HUES64 (cell line): ENCODE data around the gene DFFB.

Experiments used
- H3K27ac ChIP-seq: 2 replicates; pipeline ENCODE4 v1.7.0; 2013; ENCODE audit warnings: low read depth, low read length, inconsistent platforms
- H3K27me3 ChIP-seq: 2 replicates; pipeline ENCODE4 v1.6.1; 2013; ENCODE audit warnings: mild to moderate bottlenecking, low read length; ENCODE audit not compliant: insufficient read depth
- H3K36me3 ChIP-seq: 2 replicates; pipeline ENCODE4 v1.6.1; 2013; ENCODE audit warnings: mild to moderate bottlenecking, low read length; ENCODE audit not compliant: insufficient read depth
- H3K4me1 ChIP-seq: 2 replicates; pipeline ENCODE4 v1.6.1; 2013; ENCODE audit warnings: mild to moderate bottlenecking, low read length, moderate library complexity; ENCODE audit not compliant: insufficient read depth
- H3K4me3 ChIP-seq: 2 replicates; pipeline ENCODE4 v1.5.1; 2013; ENCODE audit warnings: mild to moderate bottlenecking, low read length, moderate library complexity
- H3K9ac ChIP-seq: 2 replicates; pipeline ENCODE4 v1.6.1; 2013; ENCODE audit warnings: mild to moderate bottlenecking, low read depth, low read length
- H3K9me3 ChIP-seq: 2 replicates; pipeline ENCODE4 v1.6.1; 2013; ENCODE audit warnings: low read depth, low read length; ENCODE audit not compliant: insufficient read depth
- WGBS: fragments of 150-250, 120-280 bp; methylation state at CpG from one replicate; pipeline ENCODE4 v1.1.7; 2013; ENCODE audit warnings: missing lambda C conversion rate; 5-methylcytosine and 5-hydroxymethylcytosine counted together

DFFB gene

DNA sequence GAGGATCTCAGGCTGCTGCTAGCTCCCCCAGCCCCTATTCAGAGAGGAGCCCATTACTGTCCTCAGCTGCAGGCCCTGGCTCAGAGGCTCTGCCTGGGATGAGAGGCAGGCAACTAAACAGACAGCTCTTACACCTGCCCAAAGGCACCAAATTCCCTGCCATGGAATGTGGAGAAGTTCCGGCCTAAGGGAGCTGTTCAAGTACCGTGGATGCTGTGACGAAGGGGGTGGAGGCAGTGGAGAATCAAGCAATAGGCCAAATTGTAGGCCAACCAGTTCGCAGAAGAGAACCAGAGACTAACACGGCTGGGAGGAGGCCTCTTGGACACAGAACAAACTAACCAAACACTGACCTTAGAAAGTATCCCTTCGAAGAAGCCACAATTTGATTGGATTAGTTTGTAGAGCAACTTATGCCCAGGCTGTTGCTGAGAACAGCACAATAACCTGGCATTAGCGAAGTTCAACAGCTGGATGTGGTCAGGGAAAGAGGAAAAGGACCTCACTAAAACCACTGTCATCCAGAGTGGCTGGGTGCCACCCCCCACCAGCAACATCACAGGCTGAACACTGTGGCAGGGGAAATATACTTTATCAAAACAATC, 39.2 kb downstream of the DFFB start:
- H3K27ac ChIP-seq, result no peak overlapping the region
- 94% methylated on average over 7 of the region's 7 CpGs for WGBS
- no peaks in the 10 kb centered on the region for H3K9me3 ChIP-seq
- H3K4me1 ChIP-seq, result no peaks in the 10 kb centered on the region; the same call in 1 of the 2 replicates
- H3K9ac ChIP-seq, result no peak overlapping the region
- peaks cover 25% of the 10 kb centered on the region for H3K36me3 ChIP-seq
- H3K27me3 ChIP-seq, result no peaks in the 10 kb centered on the region
- H3K4me3 ChIP-seq, result no peak overlapping the region

DNA sequence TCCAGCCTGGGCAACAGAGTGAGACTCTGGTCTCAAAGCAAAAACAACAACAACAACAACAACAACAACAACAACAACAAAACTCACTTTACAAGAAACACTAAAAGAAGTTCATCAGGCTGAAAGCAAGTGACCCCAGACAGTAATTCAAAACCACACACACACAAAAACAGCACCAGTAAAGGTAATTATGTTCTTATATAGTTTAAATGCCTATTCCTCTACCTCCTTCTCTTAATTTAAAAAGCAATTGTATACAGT, 41.1 kb downstream of the DFFB start:
- no peak overlapping the region for H3K9ac ChIP-seq
- H3K27ac ChIP-seq, result no peak overlapping the region
- H3K9me3 ChIP-seq, result no peaks in the 10 kb centered on the region
- H3K27me3 ChIP-seq, result no peaks in the 10 kb centered on the region
- H3K4me1 ChIP-seq, result peaks cover 2% of the 10 kb centered on the region
- H3K36me3 ChIP-seq, result peaks cover 16% of the 10 kb centered on the region
- peak overlapping the region; percentile 99 for H3K4me3 ChIP-seq

DNA sequence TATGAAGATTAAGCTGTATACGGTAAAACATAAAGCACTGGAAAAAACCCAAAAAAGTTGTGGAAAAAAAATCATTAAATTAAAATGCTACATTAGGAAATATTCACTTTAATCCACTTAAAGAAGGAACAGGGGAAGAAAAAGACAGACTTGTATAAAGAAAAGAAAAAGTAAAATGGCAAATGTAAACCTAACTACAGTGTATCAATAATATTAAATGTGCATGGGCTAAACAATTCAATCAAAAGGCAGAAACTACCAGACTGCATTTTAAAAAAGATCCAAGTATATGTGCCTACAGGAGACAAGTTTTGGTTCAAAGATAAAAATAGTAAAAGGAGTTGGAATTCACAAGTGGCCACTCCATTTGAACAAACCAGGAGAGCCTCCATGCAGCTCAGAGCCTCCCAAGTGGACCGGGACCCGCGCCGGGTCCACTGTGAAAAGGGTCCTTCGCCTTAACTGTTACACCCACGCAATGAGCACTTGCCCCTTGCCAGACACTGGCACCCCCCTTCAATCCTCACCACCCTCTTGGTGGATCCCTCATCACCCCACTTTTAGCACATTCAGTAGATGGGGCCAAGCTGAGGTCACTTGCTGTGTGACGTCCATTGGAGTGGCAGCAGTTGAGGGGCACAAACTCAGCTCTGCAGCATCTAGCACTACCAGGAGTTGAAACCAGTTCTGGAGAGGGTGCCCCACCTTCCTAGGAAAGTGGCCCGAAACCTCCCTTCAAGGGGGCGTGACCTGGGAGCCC, 41.9 kb downstream of the DFFB start:
- Histone ChIP-seq H3K27me3 (no peaks in the 10 kb centered on the region), H3K36me3 (peaks cover 13% of the 10 kb centered on the region), H3K4me3 (peak overlapping the region; percentile 99), H3K4me1 (peaks cover 9% of the 10 kb centered on the region), H3K9me3 (no peaks in the 10 kb centered on the region), H3K27ac (peak overlapping the region; percentile 95), H3K9ac (peak overlapping the region; percentile 92)
- 18% methylated on average over 9 of the region's 10 CpGs for WGBS

DNA sequence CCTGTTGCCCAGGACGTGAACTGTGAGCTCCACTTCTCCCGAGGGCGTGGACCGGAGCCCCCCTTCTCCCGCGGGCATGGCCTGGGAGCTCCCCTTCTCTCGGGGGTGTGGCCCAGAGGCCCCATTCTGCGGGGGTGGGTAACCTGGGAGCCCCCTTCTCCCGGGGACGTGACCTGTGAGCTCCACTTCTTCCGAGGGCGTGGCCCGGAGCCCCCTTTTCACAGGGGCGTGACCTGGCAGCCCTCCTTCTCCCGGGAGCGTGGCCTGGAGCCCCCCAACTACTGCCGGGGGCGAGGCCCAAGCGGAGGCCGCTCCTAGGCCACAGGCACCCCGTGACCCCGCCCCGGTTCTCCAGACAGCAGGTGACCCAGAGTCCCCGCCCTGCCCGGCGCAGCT, 42.5 kb downstream of the DFFB start:
- WGBS, result under 1% methylated on average over 26 of the region's 26 CpGs

DNA sequence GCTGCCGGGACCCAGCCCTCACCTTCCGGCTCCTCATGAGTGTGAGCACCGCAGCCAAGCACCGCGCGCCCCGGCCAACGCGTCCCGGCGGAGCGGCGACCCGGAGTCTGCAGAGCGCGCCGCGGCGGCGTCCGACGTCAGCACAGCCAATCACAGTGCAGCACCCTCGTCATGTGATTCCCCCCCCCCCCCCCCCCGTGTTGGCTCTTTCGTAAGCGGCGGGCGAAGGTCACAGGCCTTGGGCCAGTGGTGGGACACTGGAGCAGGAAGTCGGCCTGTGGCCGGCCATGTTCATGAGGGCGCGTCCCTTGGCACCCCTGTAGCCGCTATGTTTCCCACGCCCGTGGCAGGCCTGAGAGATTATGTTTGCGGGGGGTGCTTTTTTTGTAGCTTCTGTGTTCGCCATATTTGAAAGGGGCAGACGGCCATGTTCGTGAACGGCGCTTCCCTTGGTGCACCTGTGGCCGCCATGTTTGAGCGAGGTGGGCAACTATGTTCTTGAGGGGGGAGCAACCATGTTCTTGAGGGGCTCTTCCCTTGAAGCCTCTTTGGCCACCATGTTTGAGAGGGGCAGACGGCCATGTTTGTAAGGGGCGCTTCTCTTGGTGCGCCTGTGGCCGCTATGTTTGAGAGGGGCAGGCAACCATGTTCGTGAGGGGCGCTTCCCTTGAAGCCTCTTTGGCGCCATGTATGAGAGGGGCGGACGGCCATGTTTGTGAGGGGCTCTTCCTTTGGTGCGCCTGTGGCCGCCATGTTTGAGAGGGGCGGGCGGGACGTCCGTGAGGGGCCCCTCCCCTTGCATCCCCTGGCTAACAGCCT, 43.1 kb downstream of the DFFB start, which contains the start of gene C1orf174:
Gene C1orf174 (minus strand): TSS at position 123 of the 819 bp plus-strand sequence. CDS start 86 bp downstream, at position 37.
- peak within 1 kb of the TSS; percentile 92 for H3K9ac ChIP-seq
- WGBS, result under 1% methylated on average over 57 of the region's 58 CpGs
- H3K27ac ChIP-seq, result peak within 1 kb of the TSS; percentile 95
- H3K36me3 ChIP-seq, result peaks cover 6% of the 10 kb centered on the region; the same call in 1 of the 2 replicates
- no peaks in the 10 kb centered on the region for H3K9me3 ChIP-seq
- peaks cover 9% of the 10 kb centered on the region for H3K4me1 ChIP-seq
- no peaks in the 10 kb centered on the region for H3K27me3 ChIP-seq
- H3K4me3 ChIP-seq, result peak within 1 kb of the TSS; percentile 99

More for the DNA sequence above, 42.5 kb downstream of the DFFB start:
- Histone ChIP-seq H3K27me3 (no peaks in the 10 kb centered on the region), H3K27ac (peak overlapping the region; percentile 95), H3K9me3 (no peaks in the 10 kb centered on the region), H3K4me3 (peak overlapping the region; percentile 99), H3K9ac (peak overlapping the region; percentile 92), H3K36me3 (peaks cover 10% of the 10 kb centered on the region), H3K4me1 (peaks cover 9% of the 10 kb centered on the region)

DNA sequence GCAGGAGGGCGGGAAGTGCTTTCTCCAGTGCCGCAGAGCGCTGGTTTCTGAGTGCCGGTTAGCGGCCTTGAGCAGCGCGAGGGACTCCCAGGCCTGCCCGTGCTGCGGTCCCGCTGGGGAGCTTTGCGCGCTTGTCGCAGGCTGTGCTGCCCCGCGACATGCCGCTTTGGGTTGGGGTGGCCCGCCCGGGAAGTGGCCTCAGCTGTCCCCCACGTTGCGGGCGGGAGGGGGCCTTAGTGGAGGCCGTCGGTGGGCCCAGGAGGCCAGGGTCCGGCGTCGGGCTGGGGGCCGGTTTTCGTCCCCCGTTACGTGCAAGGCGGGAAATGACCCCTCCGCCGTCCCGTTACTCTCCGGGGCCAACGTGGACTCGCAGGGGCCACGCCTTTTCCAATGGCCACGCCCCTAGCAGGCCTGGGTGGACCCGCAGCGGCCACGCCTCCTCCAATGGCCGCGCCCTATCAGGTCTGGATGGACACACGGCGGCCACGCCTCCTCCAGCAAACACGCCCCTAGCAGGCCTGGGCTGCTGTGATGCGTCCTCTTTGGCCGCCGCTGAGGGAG, 43.8 kb downstream of the DFFB start:
- Histone ChIP-seq H3K9ac (peak overlapping the region; percentile 92), H3K4me3 (peak overlapping the region; percentile 99), H3K27ac (peak overlapping the region; percentile 95), H3K4me1 (peaks cover 9% of the 10 kb centered on the region), H3K9me3 (no peaks in the 10 kb centered on the region), H3K27me3 (no peaks in the 10 kb centered on the region), H3K36me3 (no peaks in the 10 kb centered on the region; the same call in 1 of the 2 replicates)
- under 1% methylated on average over 51 of the region's 51 CpGs for WGBS

DNA sequence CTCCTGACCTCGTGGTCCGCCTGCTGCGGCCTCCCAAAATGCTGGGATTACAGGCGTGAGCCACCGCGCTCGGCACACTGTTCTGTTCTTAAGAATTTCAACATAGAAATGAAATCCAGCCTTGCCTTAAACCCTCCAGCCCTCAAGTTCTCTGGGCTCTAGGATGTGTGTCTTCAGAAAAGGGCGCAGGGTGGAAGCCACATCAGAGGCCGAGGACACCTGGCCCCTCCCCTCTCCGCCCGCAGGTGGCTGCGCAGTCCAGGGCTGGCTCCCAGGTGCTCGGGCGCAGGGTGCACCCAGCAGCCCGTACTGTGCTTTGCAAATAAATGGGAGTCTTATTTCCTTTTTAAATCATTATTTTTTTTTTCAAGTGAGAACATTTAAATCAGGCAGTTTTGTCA, 44.8 kb downstream of the DFFB start:
- Histone ChIP-seq H3K9me3 (no peaks in the 10 kb centered on the region), H3K27ac (no peak overlapping the region), H3K4me1 (peaks cover 9% of the 10 kb centered on the region), H3K36me3 (no peaks in the 10 kb centered on the region; the same call in 1 of the 2 replicates), H3K27me3 (no peaks in the 10 kb centered on the region), H3K9ac (no peak overlapping the region), H3K4me3 (no peak overlapping the region)
- 96% methylated on average over 14 of the region's 15 CpGs for WGBS

DNA sequence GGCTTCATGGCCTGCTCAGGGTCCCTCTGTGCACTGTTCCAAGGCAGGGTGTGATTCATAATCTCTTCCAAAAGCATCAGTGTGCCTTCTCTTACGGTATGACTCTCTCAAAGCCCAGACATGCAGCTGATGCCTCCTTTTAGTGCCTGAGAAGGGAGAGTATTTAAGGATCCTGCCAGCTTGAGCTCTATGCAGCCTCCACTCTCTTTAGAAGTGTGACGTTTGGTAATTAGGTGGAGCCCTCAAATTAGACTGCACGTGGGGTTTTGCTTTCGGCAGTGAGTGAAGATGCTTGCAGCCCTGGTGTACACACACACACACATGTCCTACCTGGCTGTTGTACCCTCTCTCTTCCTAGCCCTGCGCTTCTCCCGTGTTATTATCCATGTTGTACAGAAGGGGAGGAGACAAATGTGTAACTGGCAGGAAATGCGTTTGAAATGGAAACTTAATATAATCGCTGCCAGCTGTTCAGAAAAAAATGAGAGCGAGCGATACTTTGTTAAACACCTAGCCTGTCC, 45.4 kb downstream of the DFFB start:
- Histone ChIP-seq H3K9ac (no peak overlapping the region), H3K9me3 (no peaks in the 10 kb centered on the region), H3K27me3 (no peaks in the 10 kb centered on the region), H3K27ac (no peak overlapping the region), H3K4me3 (no peak overlapping the region), H3K4me1 (peaks cover 9% of the 10 kb centered on the region), H3K36me3 (no peaks in the 10 kb centered on the region; the same call in 1 of the 2 replicates)
- WGBS, result 93% methylated on average over 10 of the region's 10 CpGs

DNA sequence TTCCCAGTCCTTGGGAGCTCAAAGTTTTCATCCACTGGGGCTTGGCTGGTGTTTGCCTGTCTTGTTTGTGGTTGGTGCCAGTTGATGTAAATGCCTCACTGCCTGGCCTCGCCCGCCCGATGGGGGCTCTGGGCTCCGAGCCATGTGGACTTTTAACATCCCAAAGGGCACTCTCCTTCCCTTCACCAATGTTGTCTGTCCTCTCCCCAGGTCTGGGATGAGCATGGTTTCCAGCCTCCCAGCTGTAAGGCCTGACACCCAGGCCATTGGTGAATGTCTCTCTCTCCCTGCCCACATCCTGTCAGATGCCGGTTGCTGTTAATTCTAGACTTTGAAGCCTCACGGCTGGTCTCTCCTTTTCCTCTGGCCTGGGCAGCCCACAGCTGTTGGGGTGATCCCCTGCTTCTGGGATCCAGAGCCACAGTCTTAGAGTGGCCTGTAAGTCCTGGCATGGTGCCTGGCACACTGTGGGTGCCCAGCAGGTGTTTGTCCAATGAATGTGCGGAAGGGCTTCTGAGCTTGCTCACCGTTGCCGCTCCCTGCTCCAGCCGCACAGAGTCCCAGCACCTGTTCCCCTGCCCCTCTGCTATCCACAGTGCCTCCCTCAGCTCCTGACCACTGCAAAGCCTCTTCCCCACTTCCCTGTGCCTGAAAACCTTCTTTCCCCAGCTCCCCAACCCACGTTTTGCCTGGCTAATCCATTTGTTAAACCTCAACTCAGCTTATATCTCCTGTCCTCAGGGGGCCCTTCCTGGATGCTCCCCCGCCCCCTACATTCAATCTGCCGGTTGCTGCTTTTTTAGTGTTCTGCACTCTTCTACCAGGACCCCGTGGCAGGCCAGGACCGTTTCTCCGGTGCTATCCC, 46.1 kb downstream of the DFFB start:
- 82% methylated on average over 16 of the region's 16 CpGs for WGBS
- no peak overlapping the region for H3K27ac ChIP-seq
- peaks cover 9% of the 10 kb centered on the region for H3K4me1 ChIP-seq
- H3K4me3 ChIP-seq, result no peak overlapping the region
- H3K36me3 ChIP-seq, result no peaks in the 10 kb centered on the region; the same call in 1 of the 2 replicates
- no peaks in the 10 kb centered on the region for H3K27me3 ChIP-seq
- no peak overlapping the region for H3K9ac ChIP-seq
- no peaks in the 10 kb centered on the region for H3K9me3 ChIP-seq
